HepG2 (cell line): ENCODE measurements around the gene COG5. TPM values are rescaled to one million over a fixed set of nuclear protein-coding genes. Genes with fewer than 3 reads are reported as not detected.
A peak's percentile ranks its signal among the peaks of the same experiment; 100 is the strongest.

Source experiments
- CAMTA2 ChIP-seq: sonication (generic); formaldehyde crosslinking; IDR thresholded peaks from 2 replicates; pipeline ENCODE4 v1.4.0; 2020; ENCODE audit warnings: mild to moderate bottlenecking, missing genetic modification reagents, borderline replicate concordance
- ELF1 ChIP-seq: sonication (generic); formaldehyde crosslinking; IDR thresholded peaks from 2 replicates; pipeline ENCODE4 v1.4.0; 2020; ENCODE audit warnings: missing genetic modification reagents
- HMGXB3 ChIP-seq: sonication (generic); formaldehyde crosslinking; IDR thresholded peaks from 2 replicates; pipeline ENCODE4 v1.4.0; 2020; ENCODE audit warnings: missing genetic modification reagents, borderline replicate concordance
- ISL2 ChIP-seq: sonication (generic); formaldehyde crosslinking; IDR thresholded peaks from 2 replicates; pipeline ENCODE4 v1.5.0; 2020; ENCODE audit warnings: missing genetic modification reagents
- PREB ChIP-seq: sonication (generic); formaldehyde crosslinking; IDR thresholded peaks from 2 replicates; pipeline ENCODE4 v1.4.0; 2020; ENCODE audit warnings: missing genetic modification reagents
- SATB2 ChIP-seq: sonication (generic); formaldehyde crosslinking; IDR thresholded peaks from 2 replicates; pipeline ENCODE4 v1.5.0; 2020; ENCODE audit warnings: missing genetic modification reagents
- SP5 ChIP-seq: IDR thresholded peaks from 2 replicates; pipeline ENCODE4 v1.6.1; 2016; ENCODE audit warnings: low read depth, borderline replicate concordance
- TFAP4 ChIP-seq: sonication (generic); IDR thresholded peaks from 2 replicates; pipeline ENCODE4 v1.6.1; 2016; ENCODE audit warnings: low read depth, borderline replicate concordance
- TFDP1 ChIP-seq: IDR thresholded peaks from 2 replicates; pipeline ENCODE4 v1.6.1; 2016; ENCODE audit warnings: missing compliant biosample characterization, missing genetic modification reagents, borderline replicate concordance
- TGIF2 ChIP-seq: IDR thresholded peaks from 2 replicates; pipeline ENCODE4 v1.6.1; 2016; ENCODE audit warnings: control low read depth, missing compliant biosample characterization
- THYN1 ChIP-seq: sonication (generic); formaldehyde crosslinking; IDR thresholded peaks from 2 replicates; pipeline ENCODE4 v1.8.1; 2023; ENCODE audit warnings: low read depth, mild to moderate bottlenecking, moderate library complexity, missing genetic modification reagents, borderline replicate concordance
- ZFP91 ChIP-seq: sonication (generic); formaldehyde crosslinking; IDR thresholded peaks from 2 replicates; pipeline ENCODE4 v1.9.0; 2022; ENCODE audit warnings: missing genetic modification reagents, mild to moderate bottlenecking, borderline replicate concordance
- ZFY ChIP-seq: sonication (generic); formaldehyde crosslinking; IDR thresholded peaks from 2 replicates; pipeline ENCODE4 v1.4.0; 2020; ENCODE audit warnings: missing genetic modification reagents
- ZNF326 ChIP-seq: sonication (generic); formaldehyde crosslinking; IDR thresholded peaks from 2 replicates; pipeline ENCODE4 v1.4.0; 2020; ENCODE audit warnings: missing genetic modification reagents, borderline replicate concordance
- ZNF333 ChIP-seq: sonication (generic); formaldehyde crosslinking; IDR thresholded peaks from 2 replicates; pipeline ENCODE4 v1.4.0; 2020; ENCODE audit warnings: mild to moderate bottlenecking, missing genetic modification reagents, borderline replicate concordance
- ZNF501 ChIP-seq: sonication (generic); formaldehyde crosslinking; IDR thresholded peaks from 2 replicates; pipeline ENCODE4 v1.5.1; 2020; ENCODE audit warnings: mild to moderate bottlenecking, moderate library complexity, missing genetic modification reagents
- polyA plus RNA-seq, 8 experiments: library from polyadenylated mRNA; depleted of rRNA in 3 of 8; stranded (reverse) in 7 of 8; unstranded in 1 of 8; fragments of >200 nt; fragmentation: Illumina TruSeq in 4 of 8; extraction: Trizol in 4 of 8; gene quantifications; 2 replicates each; pipeline versions ENCODE4 v1.2.1 to v1.2.3, GENCODE V29; 2011 to 2016; ENCODE audit warnings: low read depth in 4 of 8, missing spikeins in 1 of 8, mixed read lengths in 1 of 8; ENCODE audit not compliant: insufficient read depth in 1 of 8
- total RNA-seq, 5 experiments: library from RNA; depleted of rRNA; stranded (reverse); fragments of >200 nt; fragmentation: Illumina TruSeq; extraction: Trizol; gene quantifications; 2 replicates each; pipeline ENCODE4 v1.2.3, GENCODE V29; 2016; ENCODE audit warnings: low read depth in 1 of 5

COG5 gene
- total and polyA plus RNA-seq, 2 of the 13 experiments (the other 11 are each of a cell fraction or from before 2014, with no cell fraction given) = 20.4 to 31.3 TPM

- TF ChIP-seq HMGXB3 = peak; percentile 53; the same call in 1 of the 2 replicates
- TF ChIP-seq ZNF333 (CRISPR knock-in tag) = no peak; the same call in 1 of the 2 replicates
- TF ChIP-seq PREB (CRISPR knock-in tag) = no peak
- TF ChIP-seq CAMTA2 (CRISPR knock-in tag) = 0 out of 2 replicates have a peak, but pooled peaks have one; percentile 73
- TF ChIP-seq ELF1 (CRISPR knock-in tag) = peak; percentile 63; the same call in 1 of the 2 replicates
- peak; percentile 78; the same call in 1 of the 2 replicates for TF ChIP-seq ISL2 (CRISPR knock-in tag)
- no peak for TF ChIP-seq THYN1 (CRISPR knock-in tag)
- TF ChIP-seq TFAP4 = peak; percentile 67; the same call in 1 of the 2 replicates
- peak; percentile 57; the same call in 1 of the 2 replicates for TF ChIP-seq TFDP1
- peak; percentile 83 for TF ChIP-seq TGIF2 (CRISPR knock-in tag)
- peak; percentile 75 for TF ChIP-seq ZNF501
- TF ChIP-seq SP5 (CRISPR knock-in tag) = peak; percentile 81; the same call in 1 of the 2 replicates
- peak; percentile 93 for TF ChIP-seq ZFY (CRISPR knock-in tag)
- TF ChIP-seq ZFP91 (CRISPR knock-in tag) = peak; percentile 93
- TF ChIP-seq ZNF326 (CRISPR knock-in tag) = no peak
- TF ChIP-seq SATB2 (CRISPR knock-in tag) = 0 out of 2 replicates have a peak, but pooled peaks have one; percentile 68
These were observed at the start of gene COG5, which contains the start of gene DUS4L (continued) for GRCh38 chr7:107563775-107564552.
